Right atrium auricular region (tissue), 2 donors: Measurements from ENCODE around the gene GC. TPM values are rescaled to one million over a fixed set of nuclear protein-coding genes. Genes with fewer than 3 reads are reported as not detected.
"Not testable (repeated sequence)": the region's sequence is repeated elsewhere in the genome, so short reads cannot be mapped to it uniquely, and the experiment has no call there.

Experiments used
- DNase-seq: peaks from one replicate; pipeline ENCODE4 v3.0.0-alpha.2; 2019; ENCODE audit warnings: low spot score
- H3K27ac ChIP-seq, 2 donors: fragments of 200-600 bp; sonication (generic); 1 replicate in 1 of 2; 2 replicates in 1 of 2; pipeline ENCODE4 v1.5.1; 2016 to 2019
- H3K27me3 ChIP-seq, 2 donors: fragments of 200-600 bp; sonication (generic); one replicate each; pipeline versions ENCODE4 v1.5.1 to v1.6.0; 2017 to 2019
- H3K36me3 ChIP-seq: fragments of 200-600 bp; sonication (generic); one replicate; pipeline ENCODE4 v1.5.1; 2016
- H3K4me1 ChIP-seq, 2 donors: fragments of 200-600 bp; sonication (generic); one replicate each; pipeline versions ENCODE4 v1.5.1 to v1.6.0; 2017 to 2019
- H3K4me3 ChIP-seq, 2 donors: fragments of 200-600 bp; sonication (generic); 1 replicate in 1 of 2; 2 replicates in 1 of 2; pipeline ENCODE4 v1.5.1; 2017 to 2019; ENCODE audit warnings: mild to moderate bottlenecking in 1 of 2, moderate library complexity in 1 of 2
- H3K9me3 ChIP-seq, 2 donors: fragments of 200-600 bp; sonication (generic); one replicate each; pipeline ENCODE4 v1.5.1; 2019
- total RNA-seq, 2 donors: library from RNA; depleted of rRNA; stranded (reverse); fragments of >200 nt; gene quantifications; one replicate each; pipeline ENCODE4 v1.1.0, GENCODE V29; 2016
- TF ChIP-seq, protein P1 (sequence below), 2 donors: fragments of 200-600 bp; sonication (generic); IDR thresholded peaks; one replicate each; pipeline ENCODE4 v1.5.1; 2019; ENCODE audit warnings: antibody characterized with exemption in 2 of 2

The GC gene
- total RNA-seq, 2 donors from 2014 or later = not detected

DNA sequence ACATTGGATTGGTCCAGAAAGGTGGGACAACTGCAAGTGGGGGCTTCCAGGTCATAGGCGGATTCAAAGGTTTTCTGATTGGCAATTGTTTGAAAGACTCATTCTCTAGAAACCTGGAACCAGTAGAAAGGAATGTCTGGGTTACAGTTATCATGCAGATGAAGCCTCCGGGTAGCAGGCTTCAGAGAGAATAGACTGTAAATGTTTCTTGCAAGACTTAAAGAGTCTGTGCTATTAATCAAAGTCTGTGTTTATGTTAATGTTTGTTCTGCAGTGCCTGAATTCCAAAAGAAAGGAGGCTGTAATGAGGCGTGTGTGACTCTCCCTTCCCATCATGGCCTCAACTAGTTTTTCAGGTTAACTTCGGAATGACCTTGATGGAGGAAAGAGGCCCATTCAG lies 43.9 kb upstream of the GC start:
- no peaks in the 10 kb centered on the region for H3K4me1 ChIP-seq
- H3K4me3 ChIP-seq = no peak overlapping the region
- H3K27ac ChIP-seq = no peak overlapping the region
- no peaks in the 10 kb centered on the region for H3K9me3 ChIP-seq
- no peak for DNase-seq
- no peaks in the 10 kb centered on the region for H3K27me3 ChIP-seq
- H3K36me3 ChIP-seq = no peaks in the 10 kb centered on the region
- TF ChIP-seq, protein P1, sequence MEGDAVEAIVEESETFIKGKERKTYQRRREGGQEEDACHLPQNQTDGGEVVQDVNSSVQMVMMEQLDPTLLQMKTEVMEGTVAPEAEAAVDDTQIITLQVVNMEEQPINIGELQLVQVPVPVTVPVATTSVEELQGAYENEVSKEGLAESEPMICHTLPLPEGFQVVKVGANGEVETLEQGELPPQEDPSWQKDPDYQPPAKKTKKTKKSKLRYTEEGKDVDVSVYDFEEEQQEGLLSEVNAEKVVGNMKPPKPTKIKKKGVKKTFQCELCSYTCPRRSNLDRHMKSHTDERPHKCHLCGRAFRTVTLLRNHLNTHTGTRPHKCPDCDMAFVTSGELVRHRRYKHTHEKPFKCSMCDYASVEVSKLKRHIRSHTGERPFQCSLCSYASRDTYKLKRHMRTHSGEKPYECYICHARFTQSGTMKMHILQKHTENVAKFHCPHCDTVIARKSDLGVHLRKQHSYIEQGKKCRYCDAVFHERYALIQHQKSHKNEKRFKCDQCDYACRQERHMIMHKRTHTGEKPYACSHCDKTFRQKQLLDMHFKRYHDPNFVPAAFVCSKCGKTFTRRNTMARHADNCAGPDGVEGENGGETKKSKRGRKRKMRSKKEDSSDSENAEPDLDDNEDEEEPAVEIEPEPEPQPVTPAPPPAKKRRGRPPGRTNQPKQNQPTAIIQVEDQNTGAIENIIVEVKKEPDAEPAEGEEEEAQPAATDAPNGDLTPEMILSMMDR (IDR thresholded peaks at IDR 0.05) = no peak

DNA sequence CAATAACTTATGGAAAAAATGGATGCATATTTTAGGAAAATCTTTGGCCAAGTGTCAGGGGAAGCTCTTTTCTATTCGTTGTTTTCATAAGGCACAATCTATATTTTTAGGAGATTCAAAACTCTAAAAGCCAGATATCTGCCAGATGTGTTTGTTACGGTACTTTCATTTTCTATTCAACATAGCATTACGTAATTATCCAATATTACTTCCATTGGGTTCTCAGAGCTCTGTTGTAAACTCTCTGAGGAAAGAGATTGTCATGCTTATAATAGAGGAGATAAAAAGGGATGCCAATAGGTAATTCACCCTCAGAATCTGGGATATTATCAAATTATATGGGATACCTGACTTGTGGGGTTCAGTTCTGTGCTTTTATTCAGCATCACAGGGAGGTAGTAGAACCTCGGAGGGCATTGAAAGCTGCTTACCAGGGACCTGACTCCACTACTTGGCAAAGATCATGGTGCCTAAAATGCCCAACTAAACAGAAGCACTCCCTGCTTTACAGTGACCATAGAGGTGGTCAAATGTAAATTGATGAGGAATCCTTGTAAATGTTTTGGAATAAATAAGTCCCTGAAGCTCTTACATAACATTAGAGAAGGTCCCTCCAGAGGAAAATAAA lies 32.9 kb upstream of the GC start:
- no peaks in the 10 kb centered on the region for H3K36me3 ChIP-seq
- no peak for DNase-seq
- no peak overlapping the region for H3K27ac ChIP-seq
- no peaks in the 10 kb centered on the region for H3K4me1 ChIP-seq
- TF ChIP-seq, protein P1 (IDR thresholded peaks at IDR 0.05) = no peak
- no peak overlapping the region for H3K4me3 ChIP-seq
- no peaks in the 10 kb centered on the region for H3K27me3 ChIP-seq
- H3K9me3 ChIP-seq = no peaks in the 10 kb centered on the region

DNA sequence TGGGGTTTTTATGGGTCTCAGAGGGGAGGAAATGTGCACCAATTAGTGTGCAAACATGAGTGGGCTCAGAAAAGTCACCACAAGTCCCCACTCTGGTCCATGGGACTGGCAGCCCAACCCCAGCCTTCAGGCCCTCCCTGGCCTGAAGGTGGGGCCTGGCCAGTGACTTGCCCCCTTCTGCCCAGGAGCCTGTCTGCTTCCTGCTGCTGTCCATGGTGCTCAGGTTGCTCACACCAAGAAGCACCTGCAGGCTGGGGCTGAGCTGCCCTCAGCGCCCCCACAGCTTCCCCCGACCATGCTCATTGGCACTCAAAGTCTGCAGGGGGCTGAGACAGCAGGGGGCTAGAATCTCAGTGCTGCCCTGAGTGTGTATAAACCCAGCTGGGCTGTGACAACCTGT lies 30.6 kb upstream of the GC start:
- Histone ChIP-seq H3K27ac (no peak overlapping the region), H3K36me3 (no peaks in the 10 kb centered on the region), H3K27me3 (no peaks in the 10 kb centered on the region), H3K4me3 (no peak overlapping the region), H3K9me3 (no peaks in the 10 kb centered on the region), H3K4me1 (no peaks in the 10 kb centered on the region)
- no peak for DNase-seq
- TF ChIP-seq, protein P1 (IDR thresholded peaks at IDR 0.05) = no peak

DNA sequence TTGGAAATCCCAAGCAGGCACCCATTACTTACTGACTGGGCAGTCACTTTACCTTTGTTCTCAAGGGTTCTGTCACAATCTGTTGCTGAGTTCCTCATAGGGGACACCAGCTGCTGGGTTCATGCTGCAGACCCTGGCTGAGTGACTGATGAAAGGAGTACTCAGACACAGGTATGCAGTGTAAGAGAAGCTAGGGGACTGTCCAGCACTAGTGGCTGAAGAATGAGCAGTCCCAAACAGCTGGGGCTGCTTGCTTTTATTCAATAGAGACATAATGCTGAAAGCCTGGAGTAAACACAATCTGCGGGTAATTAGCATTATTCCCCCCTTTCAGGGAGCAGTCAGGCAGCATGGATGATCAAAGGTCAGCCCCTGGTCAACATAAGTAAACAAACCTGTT lies 25.9 kb upstream of the GC start:
- not testable (repeated sequence) for H3K4me3 ChIP-seq, H3K9me3 ChIP-seq, H3K36me3 ChIP-seq, H3K4me1 ChIP-seq, DNase-seq, H3K27me3 ChIP-seq, H3K27ac ChIP-seq

DNA sequence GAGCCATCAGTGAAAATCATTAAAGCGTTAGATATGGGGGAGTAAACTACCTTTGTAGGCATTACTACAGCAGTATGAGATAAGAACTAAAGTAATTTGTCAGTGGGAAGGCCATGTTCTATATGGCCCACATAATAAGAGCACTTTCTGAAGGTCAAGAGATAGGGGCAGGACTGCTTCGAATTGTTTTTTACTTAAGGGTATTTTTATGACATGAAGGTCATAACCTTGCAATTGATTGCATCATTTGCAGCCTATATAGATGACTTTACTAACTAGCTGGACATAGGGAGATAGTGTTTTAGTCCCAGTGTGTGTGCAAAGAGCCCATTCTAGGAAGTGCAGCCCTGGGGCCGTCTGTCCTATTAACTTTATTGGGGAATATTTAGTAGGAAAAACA lies 23.6 kb upstream of the GC start:
- TF ChIP-seq, protein P1 (IDR thresholded peaks at IDR 0.05) = no peak
- Histone ChIP-seq H3K9me3 (no peaks in the 10 kb centered on the region), H3K27me3 (no peaks in the 10 kb centered on the region), H3K4me1 (no peaks in the 10 kb centered on the region), H3K36me3 (no peaks in the 10 kb centered on the region), H3K4me3 (no peak overlapping the region), H3K27ac (no peak overlapping the region)
- no peak for DNase-seq

DNA sequence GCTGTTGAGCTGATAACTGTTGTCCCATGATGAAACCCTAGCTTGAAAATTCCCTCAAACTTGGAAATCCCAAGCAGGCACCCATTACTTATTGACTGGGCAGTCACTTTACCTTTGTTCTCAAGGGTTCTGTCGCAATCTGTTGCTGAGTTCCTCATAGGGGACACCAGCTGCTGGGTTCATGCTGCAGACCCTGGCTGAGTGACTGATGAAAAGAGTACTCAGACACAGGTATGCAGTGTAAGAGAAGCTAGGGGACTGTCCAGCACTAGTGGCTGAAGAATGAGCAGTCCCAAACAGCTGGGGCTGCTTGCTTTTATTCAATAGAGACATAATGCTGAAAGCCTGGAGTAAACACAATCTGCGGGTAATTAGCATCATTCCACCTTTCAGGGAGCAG lies 21.4 kb upstream of the GC start:
- not testable (repeated sequence) for H3K4me3 ChIP-seq, H3K9me3 ChIP-seq, H3K27ac ChIP-seq, H3K27me3 ChIP-seq, H3K4me1 ChIP-seq, H3K36me3 ChIP-seq, DNase-seq

DNA sequence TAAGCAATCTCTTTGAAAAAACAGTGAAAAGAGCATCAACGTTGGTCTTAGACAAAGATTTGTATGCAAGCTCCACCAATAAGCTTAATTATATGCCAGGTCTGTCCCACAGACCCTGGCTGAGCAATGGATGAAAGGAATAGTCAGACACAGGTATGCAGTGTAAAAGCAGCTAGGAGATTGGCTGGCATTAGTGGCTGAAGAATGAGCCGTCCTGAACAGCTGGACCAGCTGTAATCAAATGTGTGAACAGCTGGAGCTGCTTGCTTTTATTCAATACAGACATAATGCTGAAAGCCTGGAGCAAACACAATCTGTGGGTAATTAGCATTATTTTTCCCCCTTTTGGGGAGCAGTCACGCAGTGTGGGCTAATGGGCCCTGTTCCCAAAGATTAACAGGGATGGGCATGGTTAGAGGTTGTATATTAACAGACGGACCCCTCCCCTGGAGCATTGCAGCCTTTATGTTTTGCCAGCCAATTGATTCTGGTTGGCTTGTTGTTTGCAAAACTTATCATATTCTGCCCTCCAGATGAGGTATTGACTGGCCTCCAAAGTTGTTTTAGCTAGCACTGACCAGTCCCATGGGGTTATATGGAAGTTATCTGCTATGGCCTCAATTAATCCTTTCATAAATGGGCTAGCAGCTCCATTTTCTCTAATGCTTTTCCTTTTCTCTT lies 20.3 kb upstream of the GC start:
- not testable (repeated sequence) for H3K36me3 ChIP-seq, H3K27ac ChIP-seq, DNase-seq, H3K4me3 ChIP-seq, H3K4me1 ChIP-seq, H3K9me3 ChIP-seq, H3K27me3 ChIP-seq
